GM12878 (cell line): ENCODE results near the gene GPATCH2L. TPM values are rescaled to one million over a fixed set of nuclear protein-coding genes. Genes with fewer than 3 reads are reported as not detected.

Source experiments
- ATAC-seq: fragments of 200-7000 bp; cut with Tn5 transposase; 3 replicates; pipeline ENCODE4 v1.9.1; 2020; ENCODE audit warnings: mild to moderate bottlenecking, moderate library complexity
- BruUV-seq: library from RNA; stranded (reverse); fragments of 400-500 nt; replicated peaks from 2 replicates; lab custom pipeline; 2021; lab: Mats Ljungman, UMichigan
- CTCF ChIA-PET: fragments of 300-600 bp; sonication (Branson Sonifier 250); formaldehyde crosslinking; extraction: SDS; loops from one replicate; lab custom pipeline; 2021; ENCODE audit warnings: inconsistent platforms; lab: Yijun Ruan, JAX
- POLR2A ChIA-PET: fragments of 350-600 bp; formaldehyde crosslinking; extraction: SDS; loops from one replicate; lab custom pipeline; 2021; ENCODE audit warnings: inconsistent platforms; lab: Charles Lee
- RAD21 ChIA-PET: fragments of 300-600 bp; sonication (Branson Sonifier 250); formaldehyde crosslinking; loops from one replicate; lab custom pipeline; 2023; ENCODE audit warnings: antibody characterized with exemption; ENCODE audit not compliant: unreplicated experiment; lab: Charles Lee
- SMC1A ChIA-PET: fragments of 300-600 bp; sonication (Branson Sonifier 250); formaldehyde crosslinking; loops from one replicate; lab custom pipeline; 2023; ENCODE audit not compliant: unreplicated experiment, uncharacterized antibody; lab: Charles Lee
- DNase-seq: peaks from one replicate; pipeline ENCODE4 v3.0.0-alpha.2; 2011; ENCODE audit warnings: low read depth, low spot score
- FAIRE-seq: peaks from 3 replicates; lab custom pipeline; 2011; peaks lifted over from hg19 to GRCh38; lab: Jason Lieb, UNC
- H2AFZ ChIP-seq: 2 replicates; pipeline ENCODE4 v1.6.0; 2011; ENCODE audit warnings: low read depth, low read length, control low read depth; ENCODE audit not compliant: control insufficient read depth
- H3K27ac ChIP-seq: 2 replicates; pipeline ENCODE4 v1.5.1; 2011; ENCODE audit warnings: control low read depth; ENCODE audit not compliant: control insufficient read depth, insufficient read depth
- H3K27me3 ChIP-seq, 2 experiments: replicated peaks in 1 of 2; 2 replicates each; pipeline versions ENCODE4 v1.6.0 to v1.6.1; 2011; ENCODE audit warnings: low read length in 1 of 2; ENCODE audit not compliant: control insufficient read depth in 2 of 2, insufficient read depth in 2 of 2
- H3K36me3 ChIP-seq, 2 experiments: 2 replicates each; pipeline ENCODE4 v1.5.1; 2011; ENCODE audit warnings: low read length in 1 of 2; ENCODE audit not compliant: control insufficient read depth in 2 of 2, insufficient read depth in 2 of 2
- H3K4me1 ChIP-seq: 2 replicates; pipeline ENCODE4 v1.6.1; 2011; ENCODE audit warnings: mild to moderate bottlenecking, low read length, moderate library complexity, mixed read lengths; ENCODE audit not compliant: control insufficient read depth, insufficient read depth
- H3K4me2 ChIP-seq: 2 replicates; pipeline ENCODE4 v1.6.0; 2011; ENCODE audit warnings: control low read depth; ENCODE audit not compliant: control insufficient read depth, insufficient read depth
- H3K4me3 ChIP-seq: fragments of 200-600 bp; sonication (generic); 2 replicates; pipeline ENCODE4 v1.5.1; 2016
- H3K79me2 ChIP-seq: 2 replicates; pipeline ENCODE4 v1.6.0; 2011; ENCODE audit warnings: low read length; ENCODE audit not compliant: control insufficient read depth, insufficient read depth
- H3K9ac ChIP-seq: 2 replicates; pipeline ENCODE4 v1.8.0; 2011; ENCODE audit warnings: low read length, control low read depth, mixed read lengths; ENCODE audit not compliant: control insufficient read depth, insufficient read depth
- H3K9me3 ChIP-seq: replicated peaks from 3 replicates; pipeline ENCODE4 v1.5.1; 2011; ENCODE audit warnings: mild to moderate bottlenecking, low read length; ENCODE audit not compliant: control insufficient read depth, insufficient read depth
- H4K20me1 ChIP-seq: 2 replicates; pipeline ENCODE4 v1.6.0; 2011; ENCODE audit not compliant: control insufficient read depth, insufficient read depth
- ATF2 ChIP-seq: IDR thresholded peaks from 2 replicates; pipeline ENCODE4 v1.6.1; 2012; ENCODE audit warnings: low read length, inconsistent platforms
- ESRRA ChIP-seq: IDR thresholded peaks from 2 replicates; pipeline ENCODE4 v1.6.1; 2012; ENCODE audit warnings: mild to moderate bottlenecking, low read length, improper control_type of control experiment
- HSF1 ChIP-seq: fragments of 150-350 bp; IDR thresholded peaks from 2 replicates; pipeline ENCODE4 v1.6.1; 2014; ENCODE audit warnings: mild to moderate bottlenecking, low read depth, low read length
- SMARCA5 ChIP-seq: fragments of 450-650 bp; IDR thresholded peaks from 2 replicates; pipeline ENCODE4 v1.6.1; 2017; ENCODE audit warnings: mild to moderate bottlenecking
- TCF7 ChIP-seq: IDR thresholded peaks from 2 replicates; pipeline ENCODE4 v1.6.1; 2014; ENCODE audit warnings: antibody characterized with exemption, borderline replicate concordance
- ZNF622 ChIP-seq: fragments of 450-650 bp; IDR thresholded peaks from 2 replicates; pipeline ENCODE4 v1.6.1; 2017; ENCODE audit warnings: mild to moderate bottlenecking, inconsistent platforms
- WGBS: methylation state at CpG from one replicate; pipeline ENCODE4 v1.1.6; 2016; ENCODE audit warnings: low lambda C conversion rate; ENCODE audit not compliant: insufficient replicate concordance, insufficient coverage; ENCODE audit errors: missing lambda C conversion rate; 5-methylcytosine and 5-hydroxymethylcytosine counted together
- in situ Hi-C: fragments of 300-500 bp; cut with MboI; formaldehyde crosslinking; loops from 9 replicates; pipeline ENCODE4 v1.14.3; 2018; ENCODE audit warnings: mixed read lengths
- intact Hi-C: fragments of 100-400 bp; cut with micrococcal nuclease; formaldehyde crosslinking; loops from one replicate; pipeline ENCODE4 v1.14.2; 2022; ENCODE audit not compliant: unreplicated experiment
- polyA plus RNA-seq, 11 experiments: library from polyadenylated mRNA; depleted of rRNA in 4 of 11; unstranded in 6 of 11; stranded (reverse) in 5 of 11; fragments of >200 nt; fragmentation: Nextera tagmentation in 4 of 11; fragmentation: Illumina TruSeq in 1 of 11; extraction: Ambion mirVana in 4 of 11; extraction: Trizol in 1 of 11; gene quantifications; 1 replicate in 1 of 11; 2 replicates in 10 of 11; pipeline versions ENCODE4 v1.2.1 to v1.2.3, GENCODE V29; 2011 to 2016; ENCODE audit warnings: inconsistent platforms in 2 of 11, missing spikeins in 2 of 11, low read depth in 1 of 11
- total RNA-seq, 4 experiments: library from RNA; depleted of rRNA in 3 of 4; stranded (reverse); fragments of >200 nt in 3 of 4; fragmentation: Illumina TruSeq in 1 of 4; extraction: Trizol in 1 of 4; gene quantifications; 2 replicates each; pipeline versions ENCODE4 v1.2.1 to v1.2.3, GENCODE V29; 2013 to 2021

GPATCH2L gene
- total and polyA plus RNA-seq, 10 of the 15 experiments (the other 5 are each of a cell fraction or from before 2014, with no cell fraction given) = 9.1 to 50.9 (median 24.4) TPM

GRCh38 chr14:76135722-76136121, 16.0 kb upstream of the GPATCH2L start:
- Histone ChIP-seq H2AFZ (no peak overlapping the region), H3K27ac (no peak overlapping the region), H3K4me3 (no peak overlapping the region), H3K27me3 (peaks cover 10 to 14% of the 10 kb centered on the region in 2 experiments), H3K79me2 (no peaks in the 10 kb centered on the region), H3K36me3 (no peaks in the 10 kb centered on the region), H3K9me3 (no peaks in the 10 kb centered on the region), H4K20me1 (no peaks in the 10 kb centered on the region), H3K9ac (no peak overlapping the region), H3K4me1 (no peaks in the 10 kb centered on the region), H3K4me2 (no peak overlapping the region)
- TF ChIP-seq HSF1 (no peak), TCF7 (no peak), SMARCA5 (no peak), ATF2 (no peak), ESRRA (no peak), ZNF622 (no peak)
- no peak for DNase-seq
- POLR2A ChIA-PET = no interaction called here
- SMC1A ChIA-PET = interaction anchor here (0.6 kb wide), 1 partner anchor 754 kb away, joined by 4 read pairs; no protein-coding TSS in a partner anchor
- in situ Hi-C loops (no loop called here), intact Hi-C loops (no loop called here)
- RAD21 ChIA-PET = no interaction called here
- BruUV-seq = no TSS peak
- CTCF ChIA-PET = interaction anchor here (1.1 kb wide), 1 partner anchor 249 kb away, joined by 4 read pairs; no protein-coding TSS in a partner anchor
- FAIRE-seq = no peak
- WGBS = 50% methylated on average over 7 of the region's 7 CpGs
- no peak for ATAC-seq
